Measurements from ENCODE around the gene CMTM5.
"Not testable (repeated sequence)": the region's sequence is repeated elsewhere in the genome, so short reads cannot be mapped to it uniquely, and the experiment has no call there.

The CMTM5 gene

GRCh38 chr14:23387916-23388882 lies 11.4 kb downstream of the CMTM5 start:
- H3K14ac ChIP-seq (ENCODE audit: low read length), result no peak overlapping the region
- no peak overlapping the region for H3K4me3 ChIP-seq (ENCODE audit: low read depth, low read length)
- H3K36me3 ChIP-seq (ENCODE audit: control insufficient read depth in 1 of 2, insufficient read depth in 2 of 2, low read length in 2 of 2), result no peaks in the 10 kb centered on the region
- WGBS (ENCODE audit: extremely low coverage, insufficient coverage, insufficient read length), result no CpG with 5 or more reads among the region's 26 CpGs
- no peak overlapping the region for H2AFZ ChIP-seq (ENCODE audit: insufficient read depth, low read length, poor library complexity)
- H4K8ac ChIP-seq (ENCODE audit: low read depth, low read length), result no peak overlapping the region
- no peak overlapping the region for H3K9ac ChIP-seq (ENCODE audit: low read length)
- no peak overlapping the region for H2BK5ac ChIP-seq (ENCODE audit: low read depth, low read length, poor library complexity)
- no peak overlapping the region for H3K4ac ChIP-seq (ENCODE audit: low read depth, low read length)
- H3K4me1 ChIP-seq (ENCODE audit: control insufficient read depth in 1 of 2, insufficient read depth in 2 of 2, low read length in 2 of 2), result no peaks in the 10 kb centered on the region
- no peak overlapping the region for H4K12ac ChIP-seq (ENCODE audit: low read depth, low read length)
- no peak overlapping the region for H3K23ac ChIP-seq (ENCODE audit: low read length)
- H3K4me2 ChIP-seq (ENCODE audit: low read length), result no peak overlapping the region
- no peaks in the 10 kb centered on the region for H3K79me2 ChIP-seq (ENCODE audit: control insufficient read depth, insufficient read depth, low read length, poor library complexity)
- H3K27me3 ChIP-seq (ENCODE audit: insufficient read depth, low read length), result no peaks in the 10 kb centered on the region
- H2BK120ac ChIP-seq (ENCODE audit: insufficient read depth, low read length, poor library complexity), result no peak overlapping the region
- no peak overlapping the region for H3K27ac ChIP-seq (ENCODE audit: low read depth, low read length)
- H3K18ac ChIP-seq (ENCODE audit: low read length), result no peak overlapping the region
- no peak overlapping the region for H4K91ac ChIP-seq (ENCODE audit: low read depth, low read length)
- H3K79me1 ChIP-seq (ENCODE audit: low read length), result no peaks in the 10 kb centered on the region
- H2AK5ac ChIP-seq (ENCODE audit: low read length), result no peak overlapping the region
- H3K9me3 ChIP-seq (ENCODE audit: insufficient read depth, low read depth, low read length), result no peaks in the 10 kb centered on the region
- DNase-seq, result no peak
- no peak overlapping the region for H2BK12ac ChIP-seq (ENCODE audit: low read length)

- Histone ChIP-seq H3K4ac (ENCODE audit: low read depth, low read length) (no peak overlapping the region), H3K27ac (ENCODE audit: low read depth, low read length) (no peak overlapping the region), H3K18ac (ENCODE audit: low read length) (no peak overlapping the region), H2BK120ac (ENCODE audit: insufficient read depth, low read length, poor library complexity) (no peak overlapping the region), H3K9ac (ENCODE audit: low read length) (no peak overlapping the region), H3K27me3 (ENCODE audit: insufficient read depth, low read length) (no peaks in the 10 kb centered on the region), H3K79me1 (ENCODE audit: low read length) (no peaks in the 10 kb centered on the region), H3K4me2 (ENCODE audit: low read length) (no peak overlapping the region), H4K91ac (ENCODE audit: low read depth, low read length) (no peak overlapping the region), H4K8ac (ENCODE audit: low read depth, low read length) (no peak overlapping the region), H3K36me3 (ENCODE audit: control insufficient read depth in 1 of 2, insufficient read depth in 2 of 2, low read length in 2 of 2) (no peaks in the 10 kb centered on the region), H3K4me3 (ENCODE audit: low read depth, low read length) (no peak overlapping the region), H2BK5ac (ENCODE audit: low read depth, low read length, poor library complexity) (no peak overlapping the region), H2AK5ac (ENCODE audit: low read length) (no peak overlapping the region), H2AFZ (ENCODE audit: insufficient read depth, low read length, poor library complexity) (no peak overlapping the region), H3K4me1 (ENCODE audit: control insufficient read depth in 1 of 2, insufficient read depth in 2 of 2, low read length in 2 of 2) (no peaks in the 10 kb centered on the region), H2BK12ac (ENCODE audit: low read length) (no peak overlapping the region), H3K14ac (ENCODE audit: low read length) (no peak overlapping the region), H4K12ac (ENCODE audit: low read depth, low read length) (no peak overlapping the region), H3K79me2 (ENCODE audit: control insufficient read depth, insufficient read depth, low read length, poor library complexity) (no peaks in the 10 kb centered on the region), H3K23ac (ENCODE audit: low read length) (no peak overlapping the region), H3K9me3 (ENCODE audit: insufficient read depth, low read depth, low read length) (no peaks in the 10 kb centered on the region)
- WGBS (ENCODE audit: extremely low coverage, insufficient coverage, insufficient read length), result no CpG with 5 or more reads among the region's 8 CpGs
- DNase-seq, result no peak
Measured at GRCh38 chr14:23388996-23389395, 12.2 kb downstream of the CMTM5 start.

DNA sequence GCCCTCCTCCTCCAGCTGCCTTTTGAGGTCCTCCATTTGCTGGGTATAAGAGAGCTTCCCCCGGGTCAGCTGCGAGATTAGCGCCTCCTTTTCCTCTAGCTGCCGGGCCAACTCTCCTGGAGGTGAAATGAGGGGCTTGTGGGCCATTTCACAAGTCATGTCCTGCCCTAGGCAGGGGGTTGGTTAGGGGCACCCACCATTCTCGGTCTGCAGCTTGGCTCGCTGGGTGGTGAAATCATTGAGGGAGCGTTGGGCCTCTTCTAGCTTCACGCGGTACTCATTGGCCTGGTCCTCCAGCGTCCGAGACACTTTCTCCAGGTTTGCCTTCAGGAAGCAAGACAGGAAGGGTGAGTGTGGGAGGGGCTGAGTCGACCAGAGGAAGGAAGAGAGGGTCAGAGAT lies 12.6 kb downstream of the CMTM5 start:
- Histone ChIP-seq H4K8ac (ENCODE audit: low read depth, low read length) (no peak overlapping the region), H3K4ac (ENCODE audit: low read depth, low read length) (no peak overlapping the region), H2BK120ac (ENCODE audit: insufficient read depth, low read length, poor library complexity) (no peak overlapping the region), H2BK12ac (ENCODE audit: low read length) (no peak overlapping the region), H3K9me3 (ENCODE audit: insufficient read depth, low read depth, low read length) (no peaks in the 10 kb centered on the region), H3K14ac (ENCODE audit: low read length) (no peak overlapping the region), H3K36me3 (ENCODE audit: control insufficient read depth in 1 of 2, insufficient read depth in 2 of 2, low read length in 2 of 2) (no peaks in the 10 kb centered on the region), H4K12ac (ENCODE audit: low read depth, low read length) (no peak overlapping the region), H3K9ac (ENCODE audit: low read length) (no peak overlapping the region), H2BK5ac (ENCODE audit: low read depth, low read length, poor library complexity) (no peak overlapping the region), H3K27me3 (ENCODE audit: insufficient read depth, low read length) (no peaks in the 10 kb centered on the region), H3K23ac (ENCODE audit: low read length) (no peak overlapping the region), H3K79me2 (ENCODE audit: control insufficient read depth, insufficient read depth, low read length, poor library complexity) (no peaks in the 10 kb centered on the region), H3K4me2 (ENCODE audit: low read length) (no peak overlapping the region), H4K91ac (ENCODE audit: low read depth, low read length) (no peak overlapping the region), H3K79me1 (ENCODE audit: low read length) (no peaks in the 10 kb centered on the region), H3K4me3 (ENCODE audit: low read depth, low read length) (no peak overlapping the region), H3K18ac (ENCODE audit: low read length) (no peak overlapping the region), H2AK5ac (ENCODE audit: low read length) (no peak overlapping the region), H3K27ac (ENCODE audit: low read depth, low read length) (no peak overlapping the region), H2AFZ (ENCODE audit: insufficient read depth, low read length, poor library complexity) (no peak overlapping the region), H3K4me1 (ENCODE audit: control insufficient read depth in 1 of 2, insufficient read depth in 2 of 2, low read length in 2 of 2) (no peaks in the 10 kb centered on the region)
- no peak for DNase-seq
- WGBS (ENCODE audit: extremely low coverage, insufficient coverage, insufficient read length), result no CpG with 5 or more reads among the region's 12 CpGs

- H3K18ac ChIP-seq (ENCODE audit: low read length); H3K4me2 ChIP-seq (ENCODE audit: low read length); H2AFZ ChIP-seq (ENCODE audit: insufficient read depth, low read length, poor library complexity); H3K27me3 ChIP-seq (ENCODE audit: insufficient read depth, low read length); H3K4ac ChIP-seq (ENCODE audit: low read depth, low read length); H3K79me1 ChIP-seq (ENCODE audit: low read length); DNase-seq; H3K9ac ChIP-seq (ENCODE audit: low read length); H4K8ac ChIP-seq (ENCODE audit: low read depth, low read length); H2BK12ac ChIP-seq (ENCODE audit: low read length); H2BK5ac ChIP-seq (ENCODE audit: low read depth, low read length, poor library complexity); H3K4me3 ChIP-seq (ENCODE audit: low read depth, low read length); H2AK5ac ChIP-seq (ENCODE audit: low read length); H4K12ac ChIP-seq (ENCODE audit: low read depth, low read length); H3K27ac ChIP-seq (ENCODE audit: low read depth, low read length); H3K4me1 ChIP-seq (ENCODE audit: control insufficient read depth in 1 of 2, insufficient read depth in 2 of 2, low read length in 2 of 2); H3K14ac ChIP-seq (ENCODE audit: low read length); H3K23ac ChIP-seq (ENCODE audit: low read length); H3K9me3 ChIP-seq (ENCODE audit: insufficient read depth, low read depth, low read length); H3K36me3 ChIP-seq (ENCODE audit: control insufficient read depth in 1 of 2, insufficient read depth in 2 of 2, low read length in 2 of 2); H3K79me2 ChIP-seq (ENCODE audit: control insufficient read depth, insufficient read depth, low read length, poor library complexity); H2BK120ac ChIP-seq (ENCODE audit: insufficient read depth, low read length, poor library complexity); H4K91ac ChIP-seq (ENCODE audit: low read depth, low read length): not testable (repeated sequence)
- no CpG with 5 or more reads among the region's 19 CpGs for WGBS (ENCODE audit: extremely low coverage, insufficient coverage, insufficient read length)
Measured at GRCh38 chr14:23389871-23390270, 13.0 kb downstream of the CMTM5 start.

Measured in trophoblast cell (in vitro differentiated cells and primary cell).